ENCODE data around the gene ZFR. TPM values are rescaled to one million over a fixed set of nuclear protein-coding genes. Genes with fewer than 3 reads are reported as not detected.
"Not testable (repeated sequence)": the region's sequence is repeated elsewhere in the genome, so short reads cannot be mapped to it uniquely, and the experiment has no call there.

The ZFR gene
- total RNA-seq, 1 donor from 2014 or later = 80.8 TPM

DNA sequence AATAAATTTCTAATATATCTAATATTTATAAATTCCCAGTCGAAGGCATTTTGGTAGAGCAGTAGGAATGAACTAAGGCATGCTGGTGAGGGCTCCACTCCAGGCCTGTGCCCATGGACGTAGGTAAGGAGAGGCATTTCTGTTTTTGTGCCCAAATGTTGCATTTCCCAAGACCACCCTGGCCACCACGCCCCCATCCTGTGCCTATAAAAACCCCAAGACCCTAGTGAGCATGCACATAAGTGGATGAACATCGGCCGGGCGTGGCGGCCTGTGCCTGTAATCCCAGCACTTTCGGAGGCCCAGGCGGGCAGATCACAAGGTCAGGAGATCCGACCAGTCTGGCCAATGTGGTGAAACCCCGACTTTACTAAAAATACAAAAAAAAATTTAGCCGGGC is 121.7 kb downstream of the ZFR start:
- no peak overlapping the region for H3K27ac ChIP-seq

DNA sequence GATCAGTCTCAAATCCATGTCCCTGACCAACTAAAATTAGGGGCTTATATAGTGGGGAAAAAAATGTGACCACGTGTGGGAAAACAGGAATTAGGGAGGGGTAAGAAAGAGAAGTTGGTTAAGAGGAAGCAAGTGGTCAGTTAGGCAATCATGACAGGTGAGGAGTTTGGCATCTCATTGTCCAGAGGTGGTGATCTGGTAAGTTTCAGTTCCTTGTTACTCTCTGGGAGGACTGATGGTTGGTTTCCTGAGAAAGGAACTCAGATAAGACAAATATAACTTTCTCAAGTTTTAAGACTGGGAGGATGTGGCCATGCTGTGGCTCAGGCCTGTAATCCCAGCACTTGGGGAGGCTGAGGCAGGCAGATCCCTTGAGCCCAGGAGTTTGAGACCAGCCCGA is 122.8 kb downstream of the ZFR start:
- intact Hi-C loops (cut with DNase I); H3K36me3 ChIP-seq; DNase-seq (ENCODE audit: extremely low spot score in 2 of 2); H3K4me3 ChIP-seq; H3K27me3 ChIP-seq; H3K27ac ChIP-seq; H3K9me3 ChIP-seq; H3K4me1 ChIP-seq: not testable (repeated sequence)

More for the DNA sequence above, 121.7 kb downstream of the ZFR start:
- H3K27me3 ChIP-seq = no peaks in the 10 kb centered on the region
- H3K4me3 ChIP-seq = no peak overlapping the region
- intact Hi-C loops (cut with DNase I) = no loop called here
- no peaks in the 10 kb centered on the region for H3K36me3 ChIP-seq
- DNase-seq (ENCODE audit: extremely low spot score in 2 of 2) = no peak
- H3K9me3 ChIP-seq = no peaks in the 10 kb centered on the region
- TF ChIP-seq POLR2A (IDR thresholded peaks at IDR 0.05) = no peak
- TF ChIP-seq, protein P1, sequence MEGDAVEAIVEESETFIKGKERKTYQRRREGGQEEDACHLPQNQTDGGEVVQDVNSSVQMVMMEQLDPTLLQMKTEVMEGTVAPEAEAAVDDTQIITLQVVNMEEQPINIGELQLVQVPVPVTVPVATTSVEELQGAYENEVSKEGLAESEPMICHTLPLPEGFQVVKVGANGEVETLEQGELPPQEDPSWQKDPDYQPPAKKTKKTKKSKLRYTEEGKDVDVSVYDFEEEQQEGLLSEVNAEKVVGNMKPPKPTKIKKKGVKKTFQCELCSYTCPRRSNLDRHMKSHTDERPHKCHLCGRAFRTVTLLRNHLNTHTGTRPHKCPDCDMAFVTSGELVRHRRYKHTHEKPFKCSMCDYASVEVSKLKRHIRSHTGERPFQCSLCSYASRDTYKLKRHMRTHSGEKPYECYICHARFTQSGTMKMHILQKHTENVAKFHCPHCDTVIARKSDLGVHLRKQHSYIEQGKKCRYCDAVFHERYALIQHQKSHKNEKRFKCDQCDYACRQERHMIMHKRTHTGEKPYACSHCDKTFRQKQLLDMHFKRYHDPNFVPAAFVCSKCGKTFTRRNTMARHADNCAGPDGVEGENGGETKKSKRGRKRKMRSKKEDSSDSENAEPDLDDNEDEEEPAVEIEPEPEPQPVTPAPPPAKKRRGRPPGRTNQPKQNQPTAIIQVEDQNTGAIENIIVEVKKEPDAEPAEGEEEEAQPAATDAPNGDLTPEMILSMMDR (IDR thresholded peaks at IDR 0.05) = no peak
- TF ChIP-seq POLR2AphosphoS5 (IDR thresholded peaks at IDR 0.05; ENCODE audit: insufficient read depth in 1 of 2, low read depth in 1 of 2) = no peak
- H3K4me1 ChIP-seq = no peaks in the 10 kb centered on the region

DNA sequence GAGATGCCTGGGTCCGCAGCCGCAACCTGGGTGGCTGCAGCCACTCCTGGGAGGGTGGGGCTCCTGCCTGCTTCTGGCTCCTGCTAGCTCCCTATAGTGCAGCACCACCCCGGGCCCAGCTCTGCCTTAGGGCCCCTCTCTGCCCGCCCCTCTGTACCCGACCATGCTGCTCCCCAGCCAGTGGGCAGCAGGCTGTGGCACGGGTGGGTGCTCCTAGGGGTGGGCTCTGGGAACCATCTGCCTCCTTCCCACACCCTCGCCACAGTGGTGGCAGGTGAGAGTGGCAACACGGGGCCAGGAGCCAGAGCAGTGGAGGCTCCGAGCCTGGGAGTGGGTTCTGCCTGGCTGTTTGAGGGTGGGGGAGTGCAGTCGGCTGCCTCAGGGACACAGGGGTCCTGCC is 124.0 kb downstream of the ZFR start:
- no peak for DNase-seq (ENCODE audit: extremely low spot score in 2 of 2)
- no peaks in the 10 kb centered on the region for H3K36me3 ChIP-seq
- intact Hi-C loops (cut with DNase I) = no loop called here
- TF ChIP-seq, protein P1 (IDR thresholded peaks at IDR 0.05) = no peak
- TF ChIP-seq POLR2A (IDR thresholded peaks at IDR 0.05) = no peak
- TF ChIP-seq POLR2AphosphoS5 (IDR thresholded peaks at IDR 0.05; ENCODE audit: insufficient read depth in 1 of 2, low read depth in 1 of 2) = no peak
- H3K9me3 ChIP-seq = no peaks in the 10 kb centered on the region
- H3K27me3 ChIP-seq = no peaks in the 10 kb centered on the region
- no peak overlapping the region for H3K4me3 ChIP-seq
- no peaks in the 10 kb centered on the region for H3K4me1 ChIP-seq
- H3K27ac ChIP-seq = no peak overlapping the region

DNA sequence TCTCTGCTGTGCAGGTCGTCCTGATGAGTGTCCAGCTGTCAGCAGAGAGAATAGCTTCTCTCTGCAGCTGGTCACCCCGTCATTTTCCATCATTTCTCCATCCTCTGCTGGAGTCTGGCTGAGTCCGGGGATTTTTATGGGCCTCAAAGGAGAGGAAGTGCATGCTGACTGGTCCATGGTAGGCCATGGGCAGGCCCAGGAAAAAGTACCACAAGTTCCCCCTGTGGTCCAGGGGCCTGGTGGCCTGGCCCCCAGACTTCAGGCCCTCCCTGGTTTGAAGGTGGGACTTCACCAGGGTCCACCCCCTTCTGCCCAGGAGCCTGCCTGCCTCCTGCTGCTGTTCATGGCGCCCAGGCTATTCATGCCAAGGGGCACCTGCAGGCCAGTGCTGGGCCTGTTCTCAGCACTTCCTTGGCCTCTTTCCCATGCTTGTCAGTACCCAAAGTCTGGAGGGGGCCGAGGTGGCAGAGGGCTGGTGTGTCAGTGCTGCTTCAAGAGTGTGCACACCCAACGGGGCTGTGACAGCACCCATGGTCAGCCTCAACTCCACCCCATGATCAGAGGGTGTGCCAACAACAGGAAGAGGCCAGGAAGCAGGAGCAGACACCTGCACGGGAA is 124.5 kb downstream of the ZFR start:
- intact Hi-C loops (cut with DNase I) = no loop called here
- H3K27ac ChIP-seq = no peak overlapping the region
- H3K36me3 ChIP-seq = no peaks in the 10 kb centered on the region
- DNase-seq (ENCODE audit: extremely low spot score in 2 of 2) = no peak
- H3K9me3 ChIP-seq = no peaks in the 10 kb centered on the region
- H3K27me3 ChIP-seq = no peaks in the 10 kb centered on the region
- TF ChIP-seq, protein P1 (IDR thresholded peaks at IDR 0.05) = no peak
- TF ChIP-seq POLR2A (IDR thresholded peaks at IDR 0.05) (no peak), POLR2AphosphoS5 (IDR thresholded peaks at IDR 0.05; ENCODE audit: insufficient read depth in 1 of 2, low read depth in 1 of 2) (no peak)
- H3K4me3 ChIP-seq = no peak overlapping the region
- no peaks in the 10 kb centered on the region for H3K4me1 ChIP-seq

DNA sequence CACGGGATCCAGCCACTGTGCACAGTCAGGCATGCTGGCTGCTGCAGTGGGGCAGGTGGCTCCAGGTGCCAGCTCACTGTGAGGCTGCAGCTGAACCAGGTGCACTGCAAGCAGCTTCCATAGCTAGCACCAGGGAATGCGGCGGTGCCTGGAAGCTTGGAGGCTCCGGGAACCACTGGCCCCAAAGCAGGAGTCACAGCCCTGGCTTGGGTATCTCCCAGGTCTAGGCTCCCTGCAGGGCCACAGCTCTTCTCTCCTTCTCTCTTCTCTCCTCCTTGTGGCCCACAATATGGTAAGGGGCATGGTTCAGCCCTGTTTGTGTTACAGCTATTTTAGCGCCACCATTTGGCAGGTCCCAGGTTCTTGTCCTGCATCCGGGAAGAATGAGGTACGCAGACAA is 125.1 kb downstream of the ZFR start:
- Histone ChIP-seq H3K36me3 (no peaks in the 10 kb centered on the region), H3K4me3 (no peak overlapping the region), H3K27me3 (no peaks in the 10 kb centered on the region), H3K27ac (no peak overlapping the region), H3K9me3 (no peaks in the 10 kb centered on the region), H3K4me1 (no peaks in the 10 kb centered on the region)
- no peak for TF ChIP-seq POLR2A (IDR thresholded peaks at IDR 0.05)
- no peak for TF ChIP-seq POLR2AphosphoS5 (IDR thresholded peaks at IDR 0.05; ENCODE audit: insufficient read depth in 1 of 2, low read depth in 1 of 2)
- TF ChIP-seq, protein P1 (IDR thresholded peaks at IDR 0.05) = no peak
- intact Hi-C loops (cut with DNase I) = no loop called here
- no peak for DNase-seq (ENCODE audit: extremely low spot score in 2 of 2)
